Lower lobe of right lung (tissue), 2 donors: Measurements from ENCODE around the gene ATP13A5. TPM values are rescaled to one million over a fixed set of nuclear protein-coding genes. Genes with fewer than 3 reads are reported as not detected.

Experiments used
- ATAC-seq, 2 donors: fragments of 200-7000 bp; cut with Tn5 transposase; one replicate each; pipeline ENCODE4 v1.9.1; 2020 to 2022; ENCODE audit warnings: mild to moderate bottlenecking in 2 of 2, moderate library complexity in 2 of 2
- DNase-seq: peaks from one replicate; pipeline ENCODE4 v3.0.0-alpha.2; 2020
- H3K27ac ChIP-seq: fragments of 200-600 bp; one replicate; pipeline ENCODE4 v1.8.0; 2022
- H3K27me3 ChIP-seq: fragments of 200-600 bp; one replicate; pipeline ENCODE4 v1.8.0; 2022; ENCODE audit warnings: low read depth
- H3K36me3 ChIP-seq: fragments of 200-600 bp; one replicate; pipeline ENCODE4 v1.8.0; 2022; ENCODE audit warnings: mild to moderate bottlenecking
- H3K4me1 ChIP-seq: fragments of 200-600 bp; one replicate; pipeline ENCODE4 v1.8.0; 2022
- H3K4me3 ChIP-seq: fragments of 200-600 bp; one replicate; pipeline ENCODE4 v1.8.0; 2022; ENCODE audit warnings: mild to moderate bottlenecking
- H3K9me3 ChIP-seq: fragments of 200-600 bp; one replicate; pipeline ENCODE4 v1.8.0; 2022
- intact Hi-C: fragments of 100-400 bp; cut with DNase I; formaldehyde crosslinking; loops from one replicate; pipeline ENCODE4 v1.11.0; 2022
- total RNA-seq: library from RNA; stranded (reverse); fragmentation: NEBNext Ultra II Directional; extraction: Animal tissue kit (Norgen Biotek cat#: 25700); gene quantifications from one replicate; pipeline ENCODE4 v1.2.1, GENCODE V29; 2021
- TF ChIP-seq, protein P1 (sequence below): fragments of 200-600 bp; IDR thresholded peaks from one replicate; pipeline ENCODE4 v1.8.0; 2022; ENCODE audit warnings: antibody characterized with exemption, mild to moderate bottlenecking
- donor health status: DM: no; HTN: yes; CAD: no; lungs with severe emphysema.

ATP13A5 gene
- total RNA-seq, 1 donor from 2014 or later, result 2.0 TPM

DNA sequence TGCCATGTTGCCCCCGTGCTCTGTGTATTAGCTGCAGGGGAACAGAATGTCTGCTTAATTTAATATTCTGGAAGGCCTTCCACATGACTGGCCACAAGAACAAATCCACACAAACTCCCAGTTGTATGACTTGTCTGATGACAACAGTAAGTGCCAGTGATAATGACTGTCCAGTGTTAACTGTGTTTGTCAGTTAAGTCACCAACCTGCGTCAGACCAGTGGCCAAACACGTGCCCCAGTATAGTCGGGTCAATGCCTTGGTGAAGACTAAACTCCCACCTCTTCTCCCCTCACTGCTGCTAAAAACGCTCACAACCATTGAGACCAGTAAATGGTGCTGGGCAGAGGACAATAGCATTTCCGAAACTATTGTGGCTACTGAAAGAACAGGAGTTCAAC is 9.8 kb upstream of the ATP13A5 start:
- no peaks in the 10 kb centered on the region for H3K36me3 ChIP-seq
- H3K4me1 ChIP-seq, result no peaks in the 10 kb centered on the region
- no peak overlapping the region for H3K4me3 ChIP-seq
- H3K9me3 ChIP-seq, result no peaks in the 10 kb centered on the region
- TF ChIP-seq, protein P1, sequence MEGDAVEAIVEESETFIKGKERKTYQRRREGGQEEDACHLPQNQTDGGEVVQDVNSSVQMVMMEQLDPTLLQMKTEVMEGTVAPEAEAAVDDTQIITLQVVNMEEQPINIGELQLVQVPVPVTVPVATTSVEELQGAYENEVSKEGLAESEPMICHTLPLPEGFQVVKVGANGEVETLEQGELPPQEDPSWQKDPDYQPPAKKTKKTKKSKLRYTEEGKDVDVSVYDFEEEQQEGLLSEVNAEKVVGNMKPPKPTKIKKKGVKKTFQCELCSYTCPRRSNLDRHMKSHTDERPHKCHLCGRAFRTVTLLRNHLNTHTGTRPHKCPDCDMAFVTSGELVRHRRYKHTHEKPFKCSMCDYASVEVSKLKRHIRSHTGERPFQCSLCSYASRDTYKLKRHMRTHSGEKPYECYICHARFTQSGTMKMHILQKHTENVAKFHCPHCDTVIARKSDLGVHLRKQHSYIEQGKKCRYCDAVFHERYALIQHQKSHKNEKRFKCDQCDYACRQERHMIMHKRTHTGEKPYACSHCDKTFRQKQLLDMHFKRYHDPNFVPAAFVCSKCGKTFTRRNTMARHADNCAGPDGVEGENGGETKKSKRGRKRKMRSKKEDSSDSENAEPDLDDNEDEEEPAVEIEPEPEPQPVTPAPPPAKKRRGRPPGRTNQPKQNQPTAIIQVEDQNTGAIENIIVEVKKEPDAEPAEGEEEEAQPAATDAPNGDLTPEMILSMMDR, result no peak
- no peak overlapping the region for H3K27ac ChIP-seq
- intact Hi-C loops, result no loop called here
- H3K27me3 ChIP-seq, result no peaks in the 10 kb centered on the region
- DNase-seq (no peak), ATAC-seq (no peak)

DNA sequence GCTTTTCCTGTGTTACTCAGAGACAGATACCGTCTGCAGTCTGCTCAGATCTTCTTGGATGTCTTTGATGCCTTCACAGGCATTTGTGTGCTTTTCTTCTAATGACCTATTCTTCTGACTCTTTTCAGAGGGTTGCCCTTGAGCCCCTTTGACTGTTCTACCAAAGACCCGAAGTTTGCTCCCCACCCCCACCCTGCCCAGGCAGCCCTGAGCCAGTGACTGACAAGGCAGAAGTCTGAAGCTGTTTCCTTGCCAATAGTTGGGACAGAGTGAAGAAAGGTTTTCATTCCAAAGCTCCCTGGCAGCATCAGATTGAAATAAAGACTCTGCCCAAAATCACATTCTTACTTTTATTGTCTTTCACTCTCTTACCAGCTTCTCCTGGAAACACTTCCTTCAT is 9.0 kb upstream of the ATP13A5 start:
- no peaks in the 10 kb centered on the region for H3K27me3 ChIP-seq
- H3K4me3 ChIP-seq, result no peak overlapping the region
- intact Hi-C loops, result no loop called here
- DNase-seq (no peak), ATAC-seq (no peak)
- H3K9me3 ChIP-seq, result no peaks in the 10 kb centered on the region
- H3K27ac ChIP-seq, result no peak overlapping the region
- TF ChIP-seq, protein P1, result no peak
- H3K36me3 ChIP-seq, result no peaks in the 10 kb centered on the region
- H3K4me1 ChIP-seq, result no peaks in the 10 kb centered on the region

DNA sequence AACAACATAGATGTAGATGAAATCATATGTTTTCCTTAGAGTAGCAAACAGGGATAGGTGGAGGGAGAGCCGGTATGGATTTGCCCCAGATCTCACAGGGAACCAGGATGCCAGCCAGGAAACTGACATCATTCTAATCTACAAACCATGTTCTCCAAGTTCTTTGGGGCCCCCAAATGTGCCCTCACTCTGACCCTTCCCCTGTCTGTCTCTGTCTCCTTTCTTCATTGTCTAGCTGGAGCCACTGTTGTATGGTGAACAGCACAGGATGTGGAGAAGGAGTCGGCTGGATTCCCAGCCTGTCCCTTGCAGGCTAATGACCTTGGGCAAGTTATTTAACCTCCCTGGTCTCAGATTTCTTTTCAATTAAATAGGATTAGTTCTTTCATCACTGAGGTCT is 962 bp downstream of the ATP13A5 start:
- intact Hi-C loops, result no loop called here
- H3K27me3 ChIP-seq, result no peaks in the 10 kb centered on the region
- DNase-seq (no peak), ATAC-seq (no peak)
- TF ChIP-seq, protein P1, result no peak
- no peaks in the 10 kb centered on the region for H3K4me1 ChIP-seq
- H3K9me3 ChIP-seq, result no peaks in the 10 kb centered on the region
- no peak overlapping the region for H3K27ac ChIP-seq
- H3K36me3 ChIP-seq, result no peaks in the 10 kb centered on the region
- no peak overlapping the region for H3K4me3 ChIP-seq

DNA sequence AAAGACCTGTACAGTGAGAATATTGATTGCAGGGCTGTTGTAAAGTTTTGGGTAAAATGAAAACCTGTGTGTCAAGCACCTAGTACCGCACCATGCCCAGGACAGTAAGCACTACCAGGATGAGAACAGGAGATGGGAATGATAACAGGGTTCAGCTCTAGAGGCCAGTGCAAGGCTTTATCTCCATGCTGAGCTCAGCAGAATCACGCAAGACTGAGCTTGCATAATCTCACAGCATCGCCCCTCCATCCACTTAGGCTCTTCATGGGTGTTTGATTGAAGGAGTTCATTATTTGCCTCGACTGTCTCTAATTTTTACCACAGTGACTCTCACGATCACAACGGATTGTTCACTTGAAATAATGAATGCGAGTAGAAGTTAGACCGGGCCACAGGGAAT is 2.9 kb downstream of the ATP13A5 start:
- ATAC-seq (no peak), DNase-seq (no peak)
- Histone ChIP-seq H3K9me3 (no peaks in the 10 kb centered on the region), H3K4me3 (no peak overlapping the region), H3K4me1 (no peaks in the 10 kb centered on the region), H3K36me3 (no peaks in the 10 kb centered on the region), H3K27me3 (no peaks in the 10 kb centered on the region), H3K27ac (no peak overlapping the region)
- TF ChIP-seq, protein P1, result no peak
- intact Hi-C loops, result no loop called here

DNA sequence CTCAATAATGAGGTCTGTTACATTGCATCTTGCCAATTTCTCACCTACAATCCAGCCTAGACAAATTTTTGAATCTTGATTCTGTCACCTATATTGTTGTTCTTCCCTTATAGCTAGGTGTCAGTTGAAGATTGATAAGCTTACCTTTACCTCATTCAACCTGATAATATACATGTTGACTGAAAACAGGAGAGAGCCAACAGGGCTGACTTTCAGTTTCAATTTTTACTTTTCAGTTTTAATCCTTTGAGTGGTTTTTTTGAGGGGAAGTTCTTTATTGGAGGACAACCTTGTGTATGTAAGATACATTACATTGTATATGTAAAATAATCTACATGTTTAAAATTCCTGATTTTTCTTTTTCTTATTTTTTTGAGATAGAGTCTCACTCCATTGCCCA is 5.8 kb downstream of the ATP13A5 start:
- DNase-seq (no peak), ATAC-seq (no peak)
- Histone ChIP-seq H3K4me1 (no peaks in the 10 kb centered on the region), H3K4me3 (no peak overlapping the region), H3K27me3 (no peaks in the 10 kb centered on the region), H3K27ac (no peak overlapping the region), H3K9me3 (no peaks in the 10 kb centered on the region), H3K36me3 (no peaks in the 10 kb centered on the region)
- TF ChIP-seq, protein P1, result no peak
- intact Hi-C loops, result no loop called here

DNA sequence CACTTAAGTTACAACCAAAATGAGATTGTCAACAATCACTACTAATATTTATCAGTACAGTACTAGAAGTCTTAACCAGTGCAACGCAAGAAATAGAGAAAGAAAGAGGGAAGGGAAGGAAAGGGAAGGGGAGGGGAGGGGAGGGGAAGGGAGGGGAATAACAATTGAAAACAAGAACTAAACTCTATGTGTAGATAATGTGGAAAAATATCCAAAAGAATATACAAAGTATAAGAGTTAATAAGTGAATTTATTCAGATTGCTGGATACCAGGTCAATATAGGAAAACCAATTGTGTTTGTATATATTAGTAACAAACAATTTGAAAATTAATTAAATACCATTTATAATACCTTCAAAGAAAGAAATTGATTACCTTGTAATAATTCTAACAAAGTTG is 10.7 kb downstream of the ATP13A5 start:
- TF ChIP-seq, protein P1, result no peak
- Histone ChIP-seq H3K27me3 (no peaks in the 10 kb centered on the region), H3K27ac (no peak overlapping the region), H3K36me3 (no peaks in the 10 kb centered on the region), H3K4me3 (no peak overlapping the region), H3K9me3 (no peaks in the 10 kb centered on the region), H3K4me1 (no peaks in the 10 kb centered on the region)
- ATAC-seq (no peak), DNase-seq (no peak)
- intact Hi-C loops, result no loop called here
